Stimulated activated CD4-positive, alpha-beta T cell treated with anti-CD3 and anti-CD28 coated beads, TNF-alpha, amount 100 ng/mL, for 4 hours (primary cell): ENCODE data around the gene NLGN3.
"Not testable (repeated sequence)": the region's sequence is repeated elsewhere in the genome, so short reads cannot be mapped to it uniquely, and the experiment has no call there.

Experiments
- DNase-seq, 3 experiments: peaks; one replicate each; pipeline ENCODE4 v3.0.0-alpha.2; 2020; ENCODE audit warnings: low read depth in 3 of 3

NLGN3 gene

GRCh38 chrX:71169586-71169985 lies 24.9 kb downstream of the NLGN3 start:
- DNase-seq, result no peak

DNA sequence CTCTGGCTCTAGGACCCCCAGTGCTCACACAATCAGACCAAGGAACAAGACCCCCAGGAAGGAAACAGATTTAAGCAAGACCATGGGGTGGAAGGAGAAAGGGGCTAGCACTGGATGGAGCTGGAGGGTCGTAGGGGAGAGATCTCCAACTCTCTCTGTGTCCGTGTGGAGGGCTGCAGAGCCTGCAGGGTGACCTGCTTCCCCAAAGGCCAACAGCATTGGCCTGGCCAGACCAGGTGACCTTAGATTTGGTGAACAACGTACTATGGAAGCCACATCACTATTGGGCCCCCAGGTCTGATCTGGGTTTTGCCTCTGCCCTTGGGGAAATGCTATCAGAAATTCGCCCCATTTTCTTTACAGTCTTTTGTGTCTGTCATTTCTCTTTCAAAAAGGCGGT lies 26.0 kb downstream of the NLGN3 start:
- no peak for DNase-seq

GRCh38 chrX:71171110-71171801 lies 26.6 kb downstream of the NLGN3 start:
- no peak for DNase-seq

GRCh38 chrX:71173440-71173839 lies 28.8 kb downstream of the NLGN3 start:
- DNase-seq, result no peak

DNA sequence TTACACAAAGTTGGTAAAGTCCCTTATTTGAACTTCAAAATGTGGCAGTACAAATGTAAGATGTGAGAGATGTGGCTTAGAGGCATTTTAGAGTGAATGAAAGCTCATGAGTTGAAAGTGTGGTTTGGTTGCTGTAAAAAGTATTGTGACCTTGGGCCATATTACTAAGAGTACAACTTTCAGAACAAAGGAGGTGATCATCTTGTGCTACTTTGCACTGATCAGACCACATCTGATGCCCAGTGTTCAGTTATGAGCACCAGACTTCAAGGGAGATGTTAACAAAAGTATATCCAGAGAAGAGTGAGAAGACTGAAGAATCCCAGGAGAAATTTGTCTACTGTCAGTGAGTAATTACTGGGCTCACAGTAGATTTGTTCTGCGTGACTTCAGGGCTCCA lies 30.2 kb downstream of the NLGN3 start:
- DNase-seq, result no peak

GRCh38 chrX:71175531-71175930 lies 30.9 kb downstream of the NLGN3 start:
- no peak for DNase-seq

- DNase-seq, result no peak
These were observed 32.7 kb downstream of the NLGN3 start for GRCh38 chrX:71177327-71177726.

- peak in 1 of 3 experiments; percentile 19 for DNase-seq
These were observed 34.3 kb downstream of the NLGN3 start for GRCh38 chrX:71178908-71179307.

DNA sequence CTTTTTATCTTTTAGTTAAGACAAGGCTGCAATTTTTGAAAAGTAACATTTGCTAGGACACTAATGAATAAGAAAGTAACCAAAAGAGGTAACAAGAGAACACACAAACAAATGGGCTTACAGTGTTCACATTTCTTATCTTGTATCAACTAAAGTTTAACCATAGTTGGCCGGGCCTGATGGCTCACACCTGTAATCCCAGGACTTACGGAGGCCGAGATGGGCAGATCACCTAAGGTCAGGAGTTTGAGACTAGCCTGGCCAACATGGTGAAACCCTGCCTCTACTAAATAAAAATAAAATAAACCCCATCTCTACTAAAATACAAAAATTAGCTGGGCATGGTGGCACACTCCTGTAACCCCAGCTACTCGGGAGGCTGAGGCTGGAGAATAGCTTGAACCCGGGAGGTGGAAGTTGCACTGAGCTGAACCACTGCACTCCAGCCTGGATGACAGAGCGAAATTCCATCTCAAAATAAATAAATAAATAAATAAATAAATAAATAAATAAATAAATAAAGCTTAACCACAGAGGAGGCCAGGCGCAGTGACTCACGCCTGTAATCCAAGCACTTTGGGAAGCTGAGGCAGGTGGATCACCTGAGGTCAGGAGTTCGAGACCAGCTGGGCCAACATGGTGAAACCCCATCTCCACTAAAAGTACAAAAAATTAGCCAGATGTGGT lies 36.1 kb downstream of the NLGN3 start:
- not testable (repeated sequence) for DNase-seq

GRCh38 chrX:71181558-71181909 lies 36.9 kb downstream of the NLGN3 start:
- peak in 2 of 3 experiments; percentile 10 for DNase-seq

DNA sequence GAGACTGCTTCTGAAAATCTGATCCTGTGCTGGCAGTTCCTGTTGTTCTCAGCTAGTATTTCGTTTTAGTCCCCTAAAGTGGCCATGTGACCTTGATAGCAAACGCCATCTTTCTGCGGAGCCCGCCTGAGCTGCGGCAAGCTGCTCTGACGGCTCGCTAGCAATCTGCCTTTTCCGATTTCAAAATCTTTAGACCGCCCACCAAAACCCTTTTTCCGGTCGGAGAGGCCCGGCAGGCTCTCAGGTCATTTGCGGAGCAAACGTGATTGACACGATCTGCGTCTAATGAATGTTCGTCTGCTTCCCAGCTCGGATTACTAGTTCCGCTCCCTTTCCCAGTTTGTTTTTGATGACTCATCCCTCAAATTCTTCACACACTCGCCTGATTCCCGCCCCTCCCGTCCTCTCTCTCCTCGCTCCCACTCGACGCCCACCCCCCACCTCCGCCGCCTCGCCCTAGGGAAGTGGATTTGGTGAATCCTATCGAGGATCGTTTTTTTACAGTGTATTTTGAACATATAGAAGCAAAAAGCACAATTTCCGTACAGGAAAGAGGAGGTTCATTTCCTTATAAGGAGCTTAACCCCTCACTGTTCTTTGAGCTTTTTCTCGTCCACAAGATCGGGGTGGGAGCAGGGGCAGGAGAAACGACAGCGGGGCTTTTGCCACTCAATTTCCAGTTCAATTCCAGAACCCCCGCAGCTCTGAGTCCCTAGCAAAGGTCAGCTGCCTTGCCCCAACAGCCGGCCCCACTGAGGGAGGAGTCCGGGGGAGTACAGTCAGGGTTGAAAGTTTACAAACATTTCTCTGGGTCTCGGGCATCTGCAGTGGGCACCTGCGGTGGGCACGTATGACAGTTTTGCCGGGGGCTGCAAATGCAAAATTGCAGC lies 37.5 kb downstream of the NLGN3 start:
- peak; percentile 23 to 69 (median 66) for DNase-seq

DNA sequence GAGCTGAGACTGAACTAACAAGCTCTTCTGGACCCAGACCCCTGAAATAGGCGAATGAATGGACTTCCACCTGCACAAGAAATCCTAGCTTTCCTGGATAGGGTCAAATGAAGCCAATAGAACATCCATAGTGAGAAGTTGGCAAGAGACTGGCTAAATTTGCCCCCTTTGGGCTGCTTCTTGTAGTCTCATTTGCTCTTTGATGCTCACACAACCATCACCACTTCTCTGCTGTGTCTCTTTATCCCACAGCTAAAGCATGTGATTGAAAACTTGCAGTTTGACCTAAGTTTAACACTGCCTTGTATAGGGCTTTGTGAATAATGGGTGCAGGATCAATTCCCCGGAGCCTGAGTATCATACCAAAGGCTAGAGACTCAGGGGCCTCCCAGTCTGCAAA lies 38.2 kb downstream of the NLGN3 start:
- DNase-seq, result no peak

GRCh38 chrX:71183341-71183740 lies 38.7 kb downstream of the NLGN3 start:
- no peak for DNase-seq

DNA sequence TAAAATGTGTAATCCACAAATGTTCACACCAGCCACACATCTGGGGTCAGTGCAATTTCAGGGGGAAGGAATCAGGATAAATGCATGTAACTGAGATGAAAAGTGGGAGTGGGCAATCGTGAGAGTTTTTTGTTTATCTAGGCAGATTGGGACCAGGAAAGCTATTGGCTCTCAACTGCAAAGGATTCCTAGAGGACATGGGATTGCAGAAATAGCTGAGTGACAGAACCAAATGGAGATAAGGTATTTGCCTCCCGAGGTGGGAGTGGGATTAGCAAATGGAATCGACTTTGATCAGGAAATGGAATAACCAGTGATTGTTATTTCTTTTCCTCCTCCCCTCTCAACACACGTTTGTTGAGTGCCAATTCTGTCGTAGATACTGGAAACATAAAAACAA lies 39.5 kb downstream of the NLGN3 start:
- no peak for DNase-seq

- no peak for DNase-seq
These were observed 40.3 kb downstream of the NLGN3 start for GRCh38 chrX:71184803-71185495.

GRCh38 chrX:71191248-71191647 lies 46.6 kb downstream of the NLGN3 start:
- DNase-seq, result no peak

GRCh38 chrX:71195964-71196649 lies 51.5 kb downstream of the NLGN3 start:
- DNase-seq, result no peak

DNA sequence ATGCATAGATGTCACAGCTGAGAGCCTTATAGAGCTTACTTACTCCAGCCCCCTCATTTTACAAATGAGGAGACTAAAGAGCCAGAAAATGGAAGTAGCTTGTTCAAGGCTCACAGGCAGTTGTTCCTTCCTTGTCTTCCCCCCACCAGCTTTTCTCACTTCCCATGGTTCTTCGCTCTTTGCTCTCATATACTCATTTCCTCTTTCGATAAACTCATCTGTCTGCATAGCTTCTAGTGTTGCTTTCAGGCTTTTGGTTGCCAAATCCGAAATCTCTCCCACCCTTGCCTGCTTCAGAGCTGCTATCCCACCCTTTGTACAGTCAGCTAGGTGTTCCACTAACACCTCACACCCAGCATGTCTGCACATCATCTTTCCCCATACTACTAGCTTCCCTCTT lies 53.4 kb downstream of the NLGN3 start:
- DNase-seq, result no peak

DNA sequence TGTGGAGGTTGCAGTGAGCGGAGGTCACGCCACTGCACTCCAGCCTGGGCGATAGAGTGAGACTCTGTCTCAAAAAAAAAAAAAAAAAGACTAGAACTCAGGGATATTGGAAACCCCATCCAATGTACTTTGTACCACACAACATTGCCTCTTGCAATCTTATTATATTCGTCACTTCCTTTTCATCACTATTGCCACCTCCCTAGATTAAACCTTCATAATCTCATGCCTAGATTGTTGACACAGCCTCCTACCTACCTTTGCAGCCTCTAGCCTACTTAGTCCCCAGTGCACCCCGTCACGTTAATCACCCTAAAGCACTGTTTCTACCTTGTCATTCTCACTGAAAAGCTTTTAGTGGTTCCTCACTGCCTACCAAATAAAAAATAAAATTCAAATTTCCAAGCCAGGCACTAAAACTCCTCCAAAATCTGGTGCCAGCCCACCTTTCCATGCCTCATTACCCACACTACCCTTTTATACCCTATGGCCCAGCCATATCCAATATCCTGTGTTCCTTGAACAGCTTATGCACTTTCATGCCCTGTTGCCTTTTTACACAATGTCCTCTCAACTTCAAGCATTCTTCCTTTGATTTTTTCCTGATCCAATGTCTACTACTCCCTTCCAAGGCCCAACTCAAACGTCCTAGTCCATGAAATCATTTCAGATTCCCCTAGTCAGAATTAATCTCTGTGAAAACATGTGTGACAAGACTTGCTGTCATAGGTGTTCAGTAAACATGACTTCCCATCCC lies 54.8 kb downstream of the NLGN3 start:
- no peak for DNase-seq

DNA sequence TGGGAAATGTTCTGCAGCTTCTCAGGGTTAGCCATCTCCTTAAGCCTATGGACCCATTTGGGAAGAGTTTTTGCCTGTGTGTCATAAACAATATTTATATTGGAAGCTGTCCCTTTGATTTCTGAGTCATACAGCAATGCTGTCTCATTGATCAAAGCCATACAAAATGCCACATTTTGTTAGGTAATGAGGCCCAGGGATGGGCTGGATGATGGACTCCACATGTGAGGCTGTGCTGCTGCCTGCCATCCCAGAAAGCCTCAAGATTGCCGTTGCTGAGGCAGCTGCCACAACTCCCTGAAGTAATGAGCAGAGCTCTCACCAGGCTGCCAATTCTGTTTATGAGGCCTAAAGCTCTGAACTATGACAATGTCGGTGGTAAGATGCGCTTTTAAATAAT lies 66.2 kb downstream of the NLGN3 start:
- DNase-seq, result no peak

DNA sequence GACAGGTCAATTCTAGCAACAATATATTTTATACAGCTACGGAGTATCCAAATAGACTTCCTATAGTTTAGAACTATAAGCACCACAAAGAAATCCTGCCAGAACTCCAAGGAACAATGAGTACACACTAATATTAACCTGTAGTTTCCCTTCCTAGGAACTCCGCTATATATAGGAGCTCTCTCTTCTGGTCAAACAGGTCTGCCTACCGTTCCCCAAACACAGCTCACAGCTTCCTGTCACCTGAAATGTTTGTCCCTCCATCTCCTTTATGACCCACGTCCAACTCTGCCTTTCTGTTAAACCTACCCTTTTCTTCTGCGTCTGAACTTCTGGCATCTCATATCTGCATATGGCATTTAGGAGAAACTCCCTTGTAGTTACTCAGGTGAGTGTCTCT lies 67.9 kb downstream of the NLGN3 start:
- DNase-seq, result no peak
